HEK293 (cell line): ENCODE results near the gene LRRC10B.

Experiments
- KLF16 ChIP-seq: fragments of 450-650 bp; formaldehyde crosslinking; IDR thresholded peaks from 2 replicates; pipeline ENCODE4 v1.5.1; 2017; ENCODE audit warnings: missing biosample characterization, missing genetic modification characterization
- ZBTB21 ChIP-seq: fragments of 450-650 bp; formaldehyde crosslinking; IDR thresholded peaks from 2 replicates; pipeline ENCODE4 v1.5.1; 2017; ENCODE audit warnings: missing biosample characterization, missing genetic modification characterization
- ZBTB7A ChIP-seq: fragments of 450-650 bp; formaldehyde crosslinking; IDR thresholded peaks from 2 replicates; pipeline ENCODE4 v1.5.1; 2016; ENCODE audit warnings: low read depth, missing biosample characterization, missing genetic modification characterization
- ZNF138 ChIP-seq: fragments of 450-650 bp; formaldehyde crosslinking; IDR thresholded peaks from 2 replicates; pipeline ENCODE4 v1.5.1; 2016; ENCODE audit warnings: missing biosample characterization, missing genetic modification characterization, borderline replicate concordance
- ZNF175 ChIP-seq: fragments of 450-650 bp; formaldehyde crosslinking; IDR thresholded peaks from 2 replicates; pipeline ENCODE4 v1.5.1; 2016; ENCODE audit warnings: missing biosample characterization, missing genetic modification characterization
- ZNF335 ChIP-seq: fragments of 450-650 bp; formaldehyde crosslinking; conservative IDR thresholded peaks from 2 replicates; pipeline ENCODE4 v1.5.1; 2016; ENCODE audit warnings: missing biosample characterization, missing genetic modification characterization
- ZNF626 ChIP-seq: fragments of 450-650 bp; sonication (Bioruptor Pico); formaldehyde crosslinking; IDR thresholded peaks from 2 replicates; pipeline ENCODE4 v1.5.1; 2018; ENCODE audit warnings: missing biosample characterization, missing genetic modification characterization, inconsistent platforms
- ZNF791 ChIP-seq: fragments of 450-650 bp; formaldehyde crosslinking; IDR thresholded peaks from 2 replicates; pipeline ENCODE4 v1.5.1; 2016; ENCODE audit warnings: missing biosample characterization, missing genetic modification characterization
- TF ChIP-seq, protein P1 (sequence below): fragments of 450-650 bp; formaldehyde crosslinking; IDR thresholded peaks from 2 replicates; pipeline ENCODE4 v1.5.1; 2016; ENCODE audit warnings: missing biosample characterization, missing genetic modification characterization
- TF ChIP-seq, protein P2 (sequence below): fragments of 450-650 bp; formaldehyde crosslinking; IDR thresholded peaks from 2 replicates; pipeline ENCODE4 v1.5.1; 2016; ENCODE audit warnings: missing biosample characterization, missing genetic modification characterization
- TF ChIP-seq, protein P3 (sequence below): fragments of 450-650 bp; formaldehyde crosslinking; IDR thresholded peaks from 2 replicates; pipeline ENCODE4 v1.5.1; 2016; ENCODE audit warnings: missing biosample characterization, missing genetic modification characterization
- TF ChIP-seq, protein P4 (sequence below): fragments of 450-650 bp; formaldehyde crosslinking; IDR thresholded peaks from 2 replicates; pipeline ENCODE4 v1.5.1; 2016; ENCODE audit warnings: missing biosample characterization, missing genetic modification characterization
- TF ChIP-seq, protein P5 (sequence below): fragments of 450-650 bp; formaldehyde crosslinking; IDR thresholded peaks from 2 replicates; pipeline ENCODE4 v1.5.1; 2016; ENCODE audit warnings: missing biosample characterization, missing genetic modification characterization
- TF ChIP-seq, protein P6 (sequence below): fragments of 450-650 bp; formaldehyde crosslinking; IDR thresholded peaks from 2 replicates; pipeline ENCODE4 v1.5.1; 2016; ENCODE audit warnings: missing biosample characterization, missing genetic modification characterization

DNA sequence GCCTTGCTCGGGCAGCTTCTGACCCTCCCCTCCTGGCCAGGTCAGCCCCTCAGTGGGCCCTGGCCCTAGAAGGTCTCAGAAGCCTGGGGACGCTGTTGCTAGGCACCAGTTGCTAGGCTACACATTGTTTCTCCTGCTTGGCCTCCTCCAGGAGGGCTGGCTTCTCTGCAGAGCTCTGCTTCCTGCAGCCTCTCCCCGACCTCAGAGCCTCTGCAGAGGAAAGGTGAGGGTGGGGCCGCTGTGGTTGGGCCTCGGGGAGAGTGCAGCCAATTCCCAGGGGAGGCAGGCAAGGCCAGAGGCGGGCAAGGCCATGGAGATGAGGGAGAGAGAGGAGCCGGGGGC is 27.6 kb upstream of the LRRC10B start:
- TF ChIP-seq ZBTB21 (tag by site-specific recombination), result no peak
- TF ChIP-seq, protein P1, sequence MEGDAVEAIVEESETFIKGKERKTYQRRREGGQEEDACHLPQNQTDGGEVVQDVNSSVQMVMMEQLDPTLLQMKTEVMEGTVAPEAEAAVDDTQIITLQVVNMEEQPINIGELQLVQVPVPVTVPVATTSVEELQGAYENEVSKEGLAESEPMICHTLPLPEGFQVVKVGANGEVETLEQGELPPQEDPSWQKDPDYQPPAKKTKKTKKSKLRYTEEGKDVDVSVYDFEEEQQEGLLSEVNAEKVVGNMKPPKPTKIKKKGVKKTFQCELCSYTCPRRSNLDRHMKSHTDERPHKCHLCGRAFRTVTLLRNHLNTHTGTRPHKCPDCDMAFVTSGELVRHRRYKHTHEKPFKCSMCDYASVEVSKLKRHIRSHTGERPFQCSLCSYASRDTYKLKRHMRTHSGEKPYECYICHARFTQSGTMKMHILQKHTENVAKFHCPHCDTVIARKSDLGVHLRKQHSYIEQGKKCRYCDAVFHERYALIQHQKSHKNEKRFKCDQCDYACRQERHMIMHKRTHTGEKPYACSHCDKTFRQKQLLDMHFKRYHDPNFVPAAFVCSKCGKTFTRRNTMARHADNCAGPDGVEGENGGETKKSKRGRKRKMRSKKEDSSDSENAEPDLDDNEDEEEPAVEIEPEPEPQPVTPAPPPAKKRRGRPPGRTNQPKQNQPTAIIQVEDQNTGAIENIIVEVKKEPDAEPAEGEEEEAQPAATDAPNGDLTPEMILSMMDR (tag by site-specific recombination), result no peak
- TF ChIP-seq ZNF791 (tag by site-specific recombination), result no peak
- TF ChIP-seq, protein P2, sequence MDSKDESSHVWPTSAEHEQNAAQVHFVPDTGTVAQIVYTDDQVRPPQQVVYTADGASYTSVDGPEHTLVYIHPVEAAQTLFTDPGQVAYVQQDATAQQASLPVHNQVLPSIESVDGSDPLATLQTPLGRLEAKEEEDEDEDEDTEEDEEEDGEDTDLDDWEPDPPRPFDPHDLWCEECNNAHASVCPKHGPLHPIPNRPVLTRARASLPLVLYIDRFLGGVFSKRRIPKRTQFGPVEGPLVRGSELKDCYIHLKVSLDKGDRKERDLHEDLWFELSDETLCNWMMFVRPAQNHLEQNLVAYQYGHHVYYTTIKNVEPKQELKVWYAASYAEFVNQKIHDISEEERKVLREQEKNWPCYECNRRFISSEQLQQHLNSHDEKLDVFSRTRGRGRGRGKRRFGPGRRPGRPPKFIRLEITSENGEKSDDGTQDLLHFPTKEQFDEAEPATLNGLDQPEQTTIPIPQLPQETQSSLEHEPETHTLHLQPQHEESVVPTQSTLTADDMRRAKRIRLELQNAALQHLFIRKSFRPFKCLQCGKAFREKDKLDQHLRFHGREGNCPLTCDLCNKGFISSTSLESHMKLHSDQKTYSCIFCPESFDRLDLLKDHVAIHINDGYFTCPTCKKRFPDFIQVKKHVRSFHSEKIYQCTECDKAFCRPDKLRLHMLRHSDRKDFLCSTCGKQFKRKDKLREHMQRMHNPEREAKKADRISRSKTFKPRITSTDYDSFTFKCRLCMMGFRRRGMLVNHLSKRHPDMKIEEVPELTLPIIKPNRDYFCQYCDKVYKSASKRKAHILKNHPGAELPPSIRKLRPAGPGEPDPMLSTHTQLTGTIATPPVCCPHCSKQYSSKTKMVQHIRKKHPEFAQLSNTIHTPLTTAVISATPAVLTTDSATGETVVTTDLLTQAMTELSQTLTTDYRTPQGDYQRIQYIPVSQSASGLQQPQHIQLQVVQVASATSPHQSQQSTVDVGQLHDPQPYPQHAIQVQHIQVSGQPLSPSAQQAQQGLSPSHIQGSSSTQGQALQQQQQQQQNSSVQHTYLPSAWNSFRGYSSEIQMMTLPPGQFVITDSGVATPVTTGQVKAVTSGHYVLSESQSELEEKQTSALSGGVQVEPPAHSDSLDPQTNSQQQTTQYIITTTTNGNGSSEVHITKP (tag by site-specific recombination), result no peak
- TF ChIP-seq, protein P3, sequence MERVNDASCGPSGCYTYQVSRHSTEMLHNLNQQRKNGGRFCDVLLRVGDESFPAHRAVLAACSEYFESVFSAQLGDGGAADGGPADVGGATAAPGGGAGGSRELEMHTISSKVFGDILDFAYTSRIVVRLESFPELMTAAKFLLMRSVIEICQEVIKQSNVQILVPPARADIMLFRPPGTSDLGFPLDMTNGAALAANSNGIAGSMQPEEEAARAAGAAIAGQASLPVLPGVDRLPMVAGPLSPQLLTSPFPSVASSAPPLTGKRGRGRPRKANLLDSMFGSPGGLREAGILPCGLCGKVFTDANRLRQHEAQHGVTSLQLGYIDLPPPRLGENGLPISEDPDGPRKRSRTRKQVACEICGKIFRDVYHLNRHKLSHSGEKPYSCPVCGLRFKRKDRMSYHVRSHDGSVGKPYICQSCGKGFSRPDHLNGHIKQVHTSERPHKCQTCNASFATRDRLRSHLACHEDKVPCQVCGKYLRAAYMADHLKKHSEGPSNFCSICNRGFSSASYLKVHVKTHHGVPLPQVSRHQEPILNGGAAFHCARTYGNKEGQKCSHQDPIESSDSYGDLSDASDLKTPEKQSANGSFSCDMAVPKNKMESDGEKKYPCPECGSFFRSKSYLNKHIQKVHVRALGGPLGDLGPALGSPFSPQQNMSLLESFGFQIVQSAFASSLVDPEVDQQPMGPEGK, result no peak
- TF ChIP-seq ZNF138 (tag by site-specific recombination), result no peak
- TF ChIP-seq ZNF626 (tag by site-specific recombination), result no peak
- TF ChIP-seq ZNF175 (tag by site-specific recombination), result no peak
- no peak for TF ChIP-seq ZNF335
- TF ChIP-seq, protein P4, sequence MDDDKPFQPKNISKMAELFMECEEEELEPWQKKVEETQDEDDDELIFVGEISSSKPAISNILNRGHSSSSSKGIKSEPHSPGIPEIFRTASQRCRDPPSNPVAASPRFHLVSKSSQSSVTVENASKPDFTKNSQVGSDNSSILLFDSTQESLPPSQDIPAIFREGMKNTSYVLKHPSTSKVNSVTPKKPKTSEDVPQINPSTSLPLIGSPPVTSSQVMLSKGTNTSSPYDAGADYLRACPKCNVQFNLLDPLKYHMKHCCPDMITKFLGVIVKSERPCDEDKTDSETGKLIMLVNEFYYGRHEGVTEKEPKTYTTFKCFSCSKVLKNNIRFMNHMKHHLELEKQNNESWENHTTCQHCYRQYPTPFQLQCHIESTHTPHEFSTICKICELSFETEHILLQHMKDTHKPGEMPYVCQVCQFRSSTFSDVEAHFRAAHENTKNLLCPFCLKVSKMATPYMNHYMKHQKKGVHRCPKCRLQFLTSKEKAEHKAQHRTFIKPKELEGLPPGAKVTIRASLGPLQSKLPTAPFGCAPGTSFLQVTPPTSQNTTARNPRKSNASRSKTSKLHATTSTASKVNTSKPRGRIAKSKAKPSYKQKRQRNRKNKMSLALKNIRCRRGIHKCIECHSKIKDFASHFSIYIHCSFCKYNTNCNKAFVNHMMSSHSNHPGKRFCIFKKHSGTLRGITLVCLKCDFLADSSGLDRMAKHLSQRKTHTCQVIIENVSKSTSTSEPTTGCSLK (tag by site-specific recombination), result no peak
- TF ChIP-seq ZBTB7A, result no peak
- TF ChIP-seq, protein P5, sequence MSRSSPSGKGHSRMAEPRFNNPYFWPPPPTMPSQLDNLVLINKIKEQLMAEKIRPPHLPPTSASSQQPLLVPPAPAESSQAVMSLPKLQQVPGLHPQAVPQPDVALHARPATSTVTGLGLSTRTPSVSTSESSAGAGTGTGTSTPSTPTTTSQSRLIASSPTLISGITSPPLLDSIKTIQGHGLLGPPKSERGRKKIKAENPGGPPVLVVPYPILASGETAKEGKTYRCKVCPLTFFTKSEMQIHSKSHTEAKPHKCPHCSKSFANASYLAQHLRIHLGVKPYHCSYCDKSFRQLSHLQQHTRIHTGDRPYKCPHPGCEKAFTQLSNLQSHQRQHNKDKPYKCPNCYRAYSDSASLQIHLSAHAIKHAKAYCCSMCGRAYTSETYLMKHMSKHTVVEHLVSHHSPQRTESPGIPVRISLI, result no peak
- no peak for TF ChIP-seq KLF16 (tag by site-specific recombination)
- TF ChIP-seq, protein P6, sequence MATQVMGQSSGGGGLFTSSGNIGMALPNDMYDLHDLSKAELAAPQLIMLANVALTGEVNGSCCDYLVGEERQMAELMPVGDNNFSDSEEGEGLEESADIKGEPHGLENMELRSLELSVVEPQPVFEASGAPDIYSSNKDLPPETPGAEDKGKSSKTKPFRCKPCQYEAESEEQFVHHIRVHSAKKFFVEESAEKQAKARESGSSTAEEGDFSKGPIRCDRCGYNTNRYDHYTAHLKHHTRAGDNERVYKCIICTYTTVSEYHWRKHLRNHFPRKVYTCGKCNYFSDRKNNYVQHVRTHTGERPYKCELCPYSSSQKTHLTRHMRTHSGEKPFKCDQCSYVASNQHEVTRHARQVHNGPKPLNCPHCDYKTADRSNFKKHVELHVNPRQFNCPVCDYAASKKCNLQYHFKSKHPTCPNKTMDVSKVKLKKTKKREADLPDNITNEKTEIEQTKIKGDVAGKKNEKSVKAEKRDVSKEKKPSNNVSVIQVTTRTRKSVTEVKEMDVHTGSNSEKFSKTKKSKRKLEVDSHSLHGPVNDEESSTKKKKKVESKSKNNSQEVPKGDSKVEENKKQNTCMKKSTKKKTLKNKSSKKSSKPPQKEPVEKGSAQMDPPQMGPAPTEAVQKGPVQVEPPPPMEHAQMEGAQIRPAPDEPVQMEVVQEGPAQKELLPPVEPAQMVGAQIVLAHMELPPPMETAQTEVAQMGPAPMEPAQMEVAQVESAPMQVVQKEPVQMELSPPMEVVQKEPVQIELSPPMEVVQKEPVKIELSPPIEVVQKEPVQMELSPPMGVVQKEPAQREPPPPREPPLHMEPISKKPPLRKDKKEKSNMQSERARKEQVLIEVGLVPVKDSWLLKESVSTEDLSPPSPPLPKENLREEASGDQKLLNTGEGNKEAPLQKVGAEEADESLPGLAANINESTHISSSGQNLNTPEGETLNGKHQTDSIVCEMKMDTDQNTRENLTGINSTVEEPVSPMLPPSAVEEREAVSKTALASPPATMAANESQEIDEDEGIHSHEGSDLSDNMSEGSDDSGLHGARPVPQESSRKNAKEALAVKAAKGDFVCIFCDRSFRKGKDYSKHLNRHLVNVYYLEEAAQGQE, result no peak
